ENCODE results near the gene FNDC7. TPM values are rescaled to one million over a fixed set of nuclear protein-coding genes. Genes with fewer than 3 reads are reported as not detected.

The FNDC7 gene
- total and polyA plus RNA-seq, 12 donors, result 0.03 to 0.71 (median 0.17) TPM; not detected in 6

DNA sequence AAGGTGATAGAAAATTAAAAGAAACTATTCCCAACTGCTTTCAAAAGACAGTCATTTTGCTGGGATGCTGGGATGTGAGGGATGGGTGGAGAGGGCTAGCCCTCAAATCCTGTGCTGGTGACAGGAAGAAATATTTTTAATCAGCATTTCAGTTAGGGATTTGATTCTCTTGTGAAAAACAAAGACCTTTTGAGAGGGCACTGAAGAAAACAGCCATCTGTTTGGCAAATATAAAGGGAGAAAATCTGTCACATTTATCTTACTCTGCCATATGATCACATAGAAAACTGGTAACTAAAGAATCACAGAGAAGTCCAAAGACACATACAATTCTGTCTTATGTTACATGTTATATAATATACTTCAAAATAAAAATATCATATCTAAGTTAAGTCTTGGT, 46.1 kb downstream of the FNDC7 start:
- intact Hi-C loops (cut with DNase I), result no loop called here
- TF ChIP-seq POLR2A (IDR thresholded peaks at IDR 0.05), result no peak
- TF ChIP-seq, protein P1, sequence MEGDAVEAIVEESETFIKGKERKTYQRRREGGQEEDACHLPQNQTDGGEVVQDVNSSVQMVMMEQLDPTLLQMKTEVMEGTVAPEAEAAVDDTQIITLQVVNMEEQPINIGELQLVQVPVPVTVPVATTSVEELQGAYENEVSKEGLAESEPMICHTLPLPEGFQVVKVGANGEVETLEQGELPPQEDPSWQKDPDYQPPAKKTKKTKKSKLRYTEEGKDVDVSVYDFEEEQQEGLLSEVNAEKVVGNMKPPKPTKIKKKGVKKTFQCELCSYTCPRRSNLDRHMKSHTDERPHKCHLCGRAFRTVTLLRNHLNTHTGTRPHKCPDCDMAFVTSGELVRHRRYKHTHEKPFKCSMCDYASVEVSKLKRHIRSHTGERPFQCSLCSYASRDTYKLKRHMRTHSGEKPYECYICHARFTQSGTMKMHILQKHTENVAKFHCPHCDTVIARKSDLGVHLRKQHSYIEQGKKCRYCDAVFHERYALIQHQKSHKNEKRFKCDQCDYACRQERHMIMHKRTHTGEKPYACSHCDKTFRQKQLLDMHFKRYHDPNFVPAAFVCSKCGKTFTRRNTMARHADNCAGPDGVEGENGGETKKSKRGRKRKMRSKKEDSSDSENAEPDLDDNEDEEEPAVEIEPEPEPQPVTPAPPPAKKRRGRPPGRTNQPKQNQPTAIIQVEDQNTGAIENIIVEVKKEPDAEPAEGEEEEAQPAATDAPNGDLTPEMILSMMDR (IDR thresholded peaks at IDR 0.05), result no peak
- H3K27me3 ChIP-seq, result no peaks in the 10 kb centered on the region
- no peaks in the 10 kb centered on the region for H3K9me3 ChIP-seq (replicated peaks in 1 of 3)
- H3K4me1 ChIP-seq (replicated peaks in 1 of 2), result no peaks in the 10 kb centered on the region
- H3K27ac ChIP-seq, result no peak overlapping the region
- H3K4me3 ChIP-seq, result no peak overlapping the region
- H3K36me3 ChIP-seq (replicated peaks in 1 of 2), result peaks cover 0 to 44% of the 10 kb centered on the region in 2 donors
- DNase-seq, result no peak

DNA sequence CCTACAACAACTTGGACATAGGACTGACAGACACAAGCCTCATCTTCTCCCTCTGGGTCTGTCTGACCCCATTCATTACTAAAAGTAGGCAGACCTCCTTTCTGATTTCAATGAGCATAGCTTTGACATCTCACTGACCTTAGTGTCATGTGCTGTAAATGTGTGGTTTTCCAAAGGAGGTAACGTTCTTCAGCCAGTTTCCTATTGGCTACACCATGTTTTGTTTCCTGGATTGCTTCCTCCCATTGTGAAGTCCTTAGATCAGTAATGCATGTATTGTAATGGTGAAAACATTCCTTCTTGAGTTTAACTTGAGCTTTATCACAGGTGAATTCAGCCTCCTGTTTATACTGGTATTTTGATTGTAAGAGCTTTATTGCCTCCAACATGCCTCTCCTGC, 54.4 kb downstream of the FNDC7 start:
- intact Hi-C loops (cut with DNase I), result no loop called here
- peaks cover 0 to 38% of the 10 kb centered on the region in 2 donors for H3K36me3 ChIP-seq (replicated peaks in 1 of 2)
- no peaks in the 10 kb centered on the region for H3K9me3 ChIP-seq (replicated peaks in 1 of 3)
- 64 to 74% (median 70%) methylated on average over 1 of the region's 1 CpG for WGBS, 4 donors
- H3K4me1 ChIP-seq (replicated peaks in 1 of 2), result no peaks in the 10 kb centered on the region
- no peaks in the 10 kb centered on the region for H3K27me3 ChIP-seq
- no peak overlapping the region for H3K27ac ChIP-seq
- no peak for DNase-seq
- TF ChIP-seq POLR2A (IDR thresholded peaks at IDR 0.05), result no peak
- TF ChIP-seq, protein P1 (IDR thresholded peaks at IDR 0.05), result no peak
- H3K4me3 ChIP-seq, result no peak overlapping the region

DNA sequence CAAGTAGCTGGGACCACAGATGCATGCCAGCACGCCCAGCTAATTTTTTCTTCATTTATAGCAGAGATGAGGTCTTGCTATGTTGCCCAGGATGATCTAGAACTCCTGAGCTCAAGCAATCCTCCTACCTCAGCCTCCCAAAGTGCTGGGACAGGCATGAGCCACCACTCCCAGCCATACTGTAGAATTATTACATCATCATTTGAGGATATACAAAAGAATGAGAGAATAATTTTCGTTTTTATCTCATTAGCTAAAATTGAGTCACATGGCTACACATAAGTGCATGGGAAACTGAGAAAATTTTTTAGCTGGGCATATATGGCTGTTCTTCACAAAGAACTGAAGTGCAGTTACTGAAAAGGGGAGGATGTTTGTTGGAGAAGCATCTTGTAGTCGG, 55.0 kb downstream of the FNDC7 start:
- intact Hi-C loops (cut with DNase I), result no loop called here
- 86 to 89% (median 88%) methylated on average over 3 of the region's 3 CpGs for WGBS, 4 donors
- peaks cover 0 to 36% of the 10 kb centered on the region in 2 donors for H3K36me3 ChIP-seq (replicated peaks in 1 of 2)

DNA sequence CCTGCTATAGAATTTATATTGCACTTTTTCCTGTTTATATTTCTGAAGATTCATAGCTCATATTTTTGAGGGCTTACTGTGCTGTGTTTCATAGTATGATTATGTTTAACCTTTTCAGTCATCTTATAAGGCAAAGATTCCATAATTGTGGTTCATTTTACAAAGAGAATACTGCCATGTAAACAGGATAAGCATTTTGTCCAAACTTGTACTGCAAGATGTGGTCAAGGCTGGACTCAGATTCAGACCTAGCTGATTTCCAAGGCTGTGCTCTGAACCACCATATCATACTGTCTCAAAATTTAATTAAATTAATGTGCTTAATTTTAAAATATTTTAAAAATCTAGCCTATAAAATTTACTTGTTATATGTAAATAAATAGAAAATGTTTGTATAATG, 65.1 kb downstream of the FNDC7 start:
- intact Hi-C loops (cut with DNase I), result no loop called here
- H3K36me3 ChIP-seq (replicated peaks in 1 of 2), result peaks cover 0 to 53% of the 10 kb centered on the region in 2 donors

More for the DNA sequence above, 55.0 kb downstream of the FNDC7 start:
- no peaks in the 10 kb centered on the region for H3K27me3 ChIP-seq
- H3K9me3 ChIP-seq (replicated peaks in 1 of 3), result no peaks in the 10 kb centered on the region
- no peak overlapping the region for H3K4me3 ChIP-seq
- TF ChIP-seq POLR2A (IDR thresholded peaks at IDR 0.05), result no peak
- TF ChIP-seq, protein P1 (IDR thresholded peaks at IDR 0.05), result no peak
- H3K27ac ChIP-seq, result no peak overlapping the region
- no peak for DNase-seq
- no peaks in the 10 kb centered on the region for H3K4me1 ChIP-seq (replicated peaks in 1 of 2)

More for the DNA sequence above, 65.1 kb downstream of the FNDC7 start:
- no peak overlapping the region for H3K4me3 ChIP-seq
- no peak for DNase-seq
- H3K4me1 ChIP-seq (replicated peaks in 1 of 2), result no peaks in the 10 kb centered on the region
- no peak overlapping the region for H3K27ac ChIP-seq
- TF ChIP-seq, protein P1 (IDR thresholded peaks at IDR 0.05), result no peak
- TF ChIP-seq POLR2A (IDR thresholded peaks at IDR 0.05), result no peak
- H3K27me3 ChIP-seq, result no peaks in the 10 kb centered on the region
- H3K9me3 ChIP-seq (replicated peaks in 1 of 3), result no peaks in the 10 kb centered on the region

All from adrenal gland (tissue), 12 donors.